Heart left ventricle (tissue), 13 donors: ENCODE results near the gene TRIM32.

Experiments
- POLR2A ChIP-seq, 2 donors: fragments of 450-650 bp; IDR thresholded peaks; one replicate each; pipeline ENCODE4 v1.6.1; 2017; ENCODE audit warnings: antibody characterized with exemption in 2 of 2, mild to moderate bottlenecking in 2 of 2, moderate library complexity in 2 of 2
- TF ChIP-seq, protein P1 (sequence below), 12 donors: fragments of 200-600 bp; sonication (generic) in 4 of 12; IDR thresholded peaks; one replicate each; pipeline versions ENCODE4 v1.5.0 to v1.8.0; 2018 to 2022; ENCODE audit warnings: antibody characterized with exemption in 12 of 12, mild to moderate bottlenecking in 5 of 12
- donor health status: ischemic (EF 13 %, LVEDD 7.1; RV severe dilation, severe dysfunction).
- donor health status: DM: no; HTN: yes; CAD: no.
- donor health status: DM: no; HTN: no; CAD: no.
- donor health status: ischemic (EF 25% LVEDD 6.9; RV normal size, moderate dysfunction).
- donor health status: ischemic (EF 25% LVEDD 5.7; RV mildly dilated, moderate dysfunction).
- donor health status: ischemic (EF 35%, LVEDD 5.7; RV mildly dilated, moderate dysfunction).
- donor health status: nonischemic (EF 11% LVEDD 7.7; RV severe dilation, severe dysfunction).
- donor health status: DM: yes; HTN: yes; CAD: no.
- donor health status: PGD.
- donor health status: ischemic (EF 29% LVEDD 5.4; RV normal size, mild dysfunction).
- donor health status: nonischemic (EF 23%, LVEDD 6.1; RV moderate dilation, normal function).

DNA sequence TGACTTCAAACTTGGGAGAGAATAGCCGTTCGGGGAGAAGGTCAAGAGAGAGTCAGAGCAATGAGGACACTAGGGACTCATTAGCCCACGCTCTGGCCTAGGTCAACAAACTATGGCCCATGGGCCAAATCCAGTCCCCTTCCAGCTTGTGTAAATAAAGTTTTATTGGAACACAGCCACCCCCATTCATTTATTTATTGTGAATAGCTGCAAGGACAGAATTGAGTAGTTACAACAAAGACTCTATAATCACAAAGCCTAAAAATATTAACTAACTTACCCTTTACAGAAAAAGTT, 33.1 kb upstream of the TRIM32 start:
- TF ChIP-seq, protein P1, sequence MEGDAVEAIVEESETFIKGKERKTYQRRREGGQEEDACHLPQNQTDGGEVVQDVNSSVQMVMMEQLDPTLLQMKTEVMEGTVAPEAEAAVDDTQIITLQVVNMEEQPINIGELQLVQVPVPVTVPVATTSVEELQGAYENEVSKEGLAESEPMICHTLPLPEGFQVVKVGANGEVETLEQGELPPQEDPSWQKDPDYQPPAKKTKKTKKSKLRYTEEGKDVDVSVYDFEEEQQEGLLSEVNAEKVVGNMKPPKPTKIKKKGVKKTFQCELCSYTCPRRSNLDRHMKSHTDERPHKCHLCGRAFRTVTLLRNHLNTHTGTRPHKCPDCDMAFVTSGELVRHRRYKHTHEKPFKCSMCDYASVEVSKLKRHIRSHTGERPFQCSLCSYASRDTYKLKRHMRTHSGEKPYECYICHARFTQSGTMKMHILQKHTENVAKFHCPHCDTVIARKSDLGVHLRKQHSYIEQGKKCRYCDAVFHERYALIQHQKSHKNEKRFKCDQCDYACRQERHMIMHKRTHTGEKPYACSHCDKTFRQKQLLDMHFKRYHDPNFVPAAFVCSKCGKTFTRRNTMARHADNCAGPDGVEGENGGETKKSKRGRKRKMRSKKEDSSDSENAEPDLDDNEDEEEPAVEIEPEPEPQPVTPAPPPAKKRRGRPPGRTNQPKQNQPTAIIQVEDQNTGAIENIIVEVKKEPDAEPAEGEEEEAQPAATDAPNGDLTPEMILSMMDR (IDR thresholded peaks at IDR 0.05): no peak
- TF ChIP-seq POLR2A (IDR thresholded peaks at IDR 0.05): no peak
